Panc1 (cell line): ENCODE results near the gene L3MBTL3. TPM values are rescaled to one million over a fixed set of nuclear protein-coding genes. Genes with fewer than 3 reads are reported as not detected.

Source experiments
- ATAC-seq: fragments of 200-7000 bp; cut with Tn5 transposase; 2 replicates; pipeline ENCODE4 v1.9.1; 2020; ENCODE audit warnings: mild to moderate bottlenecking, moderate library complexity
- BruUV-seq: library from RNA; stranded (reverse); fragments of 400-500 nt; replicated peaks from 2 replicates; lab custom pipeline; 2021; lab: Mats Ljungman, UMichigan
- CTCF ChIA-PET: fragments of 300-600 bp; sonication (Branson Sonifier 250); formaldehyde crosslinking; loops from one replicate; lab custom pipeline; 2022; ENCODE audit warnings: antibody characterized with exemption; lab: Charles Lee
- POLR2A ChIA-PET: fragments of 300-600 bp; sonication (Branson Sonifier 250); formaldehyde crosslinking; loops from one replicate; lab custom pipeline; 2022; ENCODE audit warnings: antibody characterized with exemption; lab: Charles Lee
- DNase-seq: peaks from one replicate; pipeline ENCODE4 v3.0.0-alpha.2; 2010; ENCODE audit warnings: low read depth, low spot score
- H3K27ac ChIP-seq: 2 replicates; pipeline ENCODE4 v1.5.1; 2011; ENCODE audit warnings: mild to moderate bottlenecking, low read length, inconsistent platforms
- H3K27me3 ChIP-seq: fragments of 200-500 bp; sonication (Bioruptor generic); 2 replicates; pipeline ENCODE4 v1.6.0; 2014; ENCODE audit warnings: low read length, inconsistent platforms; ENCODE audit not compliant: control insufficient read depth, insufficient read depth
- H3K36me3 ChIP-seq: fragments of 200-500 bp; sonication (Bioruptor generic); 2 replicates; pipeline ENCODE4 v1.5.1; 2014; ENCODE audit warnings: inconsistent platforms, mild to moderate bottlenecking, low read length, moderate library complexity; ENCODE audit not compliant: control insufficient read depth, insufficient read depth
- H3K4me1 ChIP-seq: 2 replicates; pipeline ENCODE4 v1.5.1; 2011; ENCODE audit warnings: inconsistent platforms, mild to moderate bottlenecking, low read length, moderate library complexity; ENCODE audit not compliant: control insufficient read depth, insufficient read depth
- H3K4me3 ChIP-seq, 2 experiments: 2 replicates each; pipeline ENCODE4 v1.5.1; 2011 to 2012; ENCODE audit warnings: low read depth in 2 of 2, low read length in 2 of 2, mild to moderate bottlenecking in 2 of 2, inconsistent platforms in 1 of 2, moderate library complexity in 1 of 2
- H3K9me3 ChIP-seq: fragments of 200-500 bp; sonication (Bioruptor generic); 2 replicates; pipeline ENCODE4 v1.5.1; 2014; ENCODE audit warnings: low read depth, mild to moderate bottlenecking, inconsistent platforms, low read length, moderate library complexity; ENCODE audit not compliant: control insufficient read depth, insufficient read depth
- CTCF ChIP-seq: fragments of 450-650 bp; IDR thresholded peaks from 2 replicates; pipeline ENCODE4 v1.5.1; 2017; ENCODE audit warnings: mild to moderate bottlenecking
- POLR2AphosphoS5 ChIP-seq: IDR thresholded peaks from 2 replicates; pipeline ENCODE4 v1.6.1; 2012; ENCODE audit warnings: mild to moderate bottlenecking, low read depth, low read length, moderate library complexity
- REST ChIP-seq, 2 experiments: IDR thresholded peaks; 2 replicates each; pipeline ENCODE4 v1.6.1; 2011 to 2012; ENCODE audit warnings: low read depth in 2 of 2, control low read depth in 1 of 2, low read length in 1 of 2, mild to moderate bottlenecking in 1 of 2, moderate library complexity in 1 of 2; ENCODE audit not compliant: insufficient read depth in 1 of 2
- SIN3A ChIP-seq: IDR thresholded peaks from 2 replicates; pipeline ENCODE4 v1.6.1; 2012; ENCODE audit warnings: low read depth, mild to moderate bottlenecking, low read length, moderate library complexity, borderline replicate concordance; ENCODE audit not compliant: insufficient read depth
- TCF7L2 ChIP-seq: IDR thresholded peaks from 2 replicates; pipeline ENCODE4 v1.6.1; 2011; ENCODE audit warnings: mild to moderate bottlenecking, low read depth, low read length, inconsistent platforms
- in situ Hi-C: cut with HindIII; loops from 2 replicates; pipeline ENCODE4 v1.10.0; 2016; ENCODE audit warnings: low sequenced_read_pairs, low pct_unique_long_range_greater_than_20kb
- intact Hi-C: fragments of 100-400 bp; cut with micrococcal nuclease; formaldehyde crosslinking; loops from one replicate; pipeline ENCODE4 v1.10.0; 2022; ENCODE audit not compliant: unreplicated experiment
- total RNA-seq: library from RNA; stranded (reverse); gene quantifications from one replicate; pipeline ENCODE4 v1.2.1, GENCODE V29; 2021; ENCODE audit not compliant: unreplicated experiment

The L3MBTL3 gene
- total RNA-seq, 1 experiment from 2014 or later, result 4.2 TPM

- ATAC-seq, result no peak
- no peaks in the 10 kb centered on the region for H3K27me3 ChIP-seq
- H3K36me3 ChIP-seq, result no peaks in the 10 kb centered on the region
- intact Hi-C loops, result no loop called here
- POLR2A ChIA-PET, result no interaction called here
- TF ChIP-seq TCF7L2 (no peak), POLR2AphosphoS5 (no peak), SIN3A (no peak), CTCF (no peak), REST (IDR thresholded peaks at IDR 0.05; ENCODE audit: insufficient read depth in 1 of 2, low read depth in 2 of 2, low read length in 1 of 2) (no peak)
- no peak overlapping the region for H3K4me3 ChIP-seq
- no TSS peak for BruUV-seq
- CTCF ChIA-PET, result no interaction called here
- no peaks in the 10 kb centered on the region for H3K9me3 ChIP-seq
- DNase-seq, result no peak
- H3K4me1 ChIP-seq, result no peaks in the 10 kb centered on the region
- no peak overlapping the region for H3K27ac ChIP-seq
- in situ Hi-C loops, result no loop called here
Measured at GRCh38 chr6:130065609-130066156, 47.3 kb downstream of the L3MBTL3 start.

- in situ Hi-C loops (no loop called here), intact Hi-C loops (no loop called here)
- CTCF ChIA-PET, result no interaction called here
- no peak overlapping the region for H3K4me3 ChIP-seq
- DNase-seq (no peak), ATAC-seq (no peak)
- POLR2A ChIA-PET, result no interaction called here
- no peak overlapping the region for H3K27ac ChIP-seq
- no peaks in the 10 kb centered on the region for H3K27me3 ChIP-seq
- no TSS peak for BruUV-seq
- H3K4me1 ChIP-seq, result no peaks in the 10 kb centered on the region
- TF ChIP-seq TCF7L2 (no peak), POLR2AphosphoS5 (no peak), REST (IDR thresholded peaks at IDR 0.05; ENCODE audit: insufficient read depth in 1 of 2, low read depth in 2 of 2, low read length in 1 of 2) (no peak), CTCF (no peak), SIN3A (no peak)
- H3K9me3 ChIP-seq, result no peaks in the 10 kb centered on the region
- no peaks in the 10 kb centered on the region for H3K36me3 ChIP-seq
Measured at GRCh38 chr6:130069485-130069884, 51.1 kb downstream of the L3MBTL3 start.
